ENCODE results near the gene MAD2L1. TPM values are rescaled to one million over a fixed set of nuclear protein-coding genes. Genes with fewer than 3 reads are reported as not detected.
"Not testable (repeated sequence)": the region's sequence is repeated elsewhere in the genome, so short reads cannot be mapped to it uniquely, and the experiment has no call there.

MAD2L1 gene
- total RNA-seq, 1 experiment from 2014 or later = 43.7 TPM

- H3K9me3 ChIP-seq (ENCODE audit: control insufficient read depth, insufficient read depth, low read depth, low read length) = no peaks in the 10 kb centered on the region
- TF ChIP-seq SIN3A (IDR thresholded peaks at IDR 0.05; ENCODE audit: borderline replicate concordance, insufficient read depth, low read depth, low read length) (no peak), POLR2AphosphoS5 (IDR thresholded peaks at IDR 0.05; ENCODE audit: low read depth, low read length) (no peak), REST (IDR thresholded peaks at IDR 0.05; ENCODE audit: insufficient read depth in 1 of 2, low read depth in 2 of 2, low read length in 1 of 2) (no peak), CTCF (IDR thresholded peaks at IDR 0.05) (no peak), TCF7L2 (IDR thresholded peaks at IDR 0.05; ENCODE audit: low read depth, low read length) (no peak)
- BruUV-seq (replicated peaks) = no TSS peak
- in situ Hi-C loops (cut with HindIII; ENCODE audit: low pct_unique_long_range_greater_than_20kb, low sequenced_read_pairs) = no loop called here
- H3K36me3 ChIP-seq (ENCODE audit: control insufficient read depth, insufficient read depth, low read length) = no peaks in the 10 kb centered on the region
- intact Hi-C loops (cut with micrococcal nuclease; ENCODE audit: unreplicated experiment) = no loop called here
- ChIA-PET POLR2A (no interaction called here), CTCF (no interaction called here)
- no peaks in the 10 kb centered on the region for H3K27me3 ChIP-seq (ENCODE audit: control insufficient read depth, insufficient read depth, low read length)
- DNase-seq (ENCODE audit: low read depth, low spot score) (no peak), ATAC-seq (no peak)
- H3K4me1 ChIP-seq (ENCODE audit: control insufficient read depth, insufficient read depth, low read length) = no peaks in the 10 kb centered on the region
- H3K27ac ChIP-seq (ENCODE audit: low read length) = no peak overlapping the region
- no peak overlapping the region for H3K4me3 ChIP-seq (ENCODE audit: low read depth in 2 of 2, low read length in 2 of 2)
These were observed 21.9 kb upstream of the MAD2L1 start for GRCh38 chr4:120088507-120088906.

GRCh38 chr4:120088066-120088465 is 21.4 kb upstream of the MAD2L1 start:
- H3K4me1 ChIP-seq (ENCODE audit: control insufficient read depth, insufficient read depth, low read length); H3K36me3 ChIP-seq (ENCODE audit: control insufficient read depth, insufficient read depth, low read length); BruUV-seq (replicated peaks); intact Hi-C loops (cut with micrococcal nuclease; ENCODE audit: unreplicated experiment); H3K27ac ChIP-seq (ENCODE audit: low read length); H3K9me3 ChIP-seq (ENCODE audit: control insufficient read depth, insufficient read depth, low read depth, low read length); H3K4me3 ChIP-seq (ENCODE audit: low read depth in 2 of 2, low read length in 2 of 2); DNase-seq (ENCODE audit: low read depth, low spot score); in situ Hi-C loops (cut with HindIII; ENCODE audit: low pct_unique_long_range_greater_than_20kb, low sequenced_read_pairs); H3K27me3 ChIP-seq (ENCODE audit: control insufficient read depth, insufficient read depth, low read length); POLR2A ChIA-PET; CTCF ChIA-PET; ATAC-seq: not testable (repeated sequence)

GRCh38 chr4:120085705-120086104 is 19.1 kb upstream of the MAD2L1 start:
- H3K27ac ChIP-seq (ENCODE audit: low read length) = no peak overlapping the region
- in situ Hi-C loops (cut with HindIII; ENCODE audit: low pct_unique_long_range_greater_than_20kb, low sequenced_read_pairs) (no loop called here), intact Hi-C loops (cut with micrococcal nuclease; ENCODE audit: unreplicated experiment) (no loop called here)
- H3K4me1 ChIP-seq (ENCODE audit: control insufficient read depth, insufficient read depth, low read length) = no peaks in the 10 kb centered on the region
- CTCF ChIA-PET = no interaction called here
- no peaks in the 10 kb centered on the region for H3K36me3 ChIP-seq (ENCODE audit: control insufficient read depth, insufficient read depth, low read length)
- BruUV-seq (replicated peaks) = no TSS peak
- H3K27me3 ChIP-seq (ENCODE audit: control insufficient read depth, insufficient read depth, low read length) = no peaks in the 10 kb centered on the region
- POLR2A ChIA-PET = no interaction called here
- H3K9me3 ChIP-seq (ENCODE audit: control insufficient read depth, insufficient read depth, low read depth, low read length) = no peaks in the 10 kb centered on the region
- no peak overlapping the region for H3K4me3 ChIP-seq (ENCODE audit: low read depth in 2 of 2, low read length in 2 of 2)
- DNase-seq (ENCODE audit: low read depth, low spot score) (no peak), ATAC-seq (no peak)
- TF ChIP-seq POLR2AphosphoS5 (IDR thresholded peaks at IDR 0.05; ENCODE audit: low read depth, low read length) = no peak
- no peak for TF ChIP-seq SIN3A (IDR thresholded peaks at IDR 0.05; ENCODE audit: borderline replicate concordance, insufficient read depth, low read depth, low read length)
- TF ChIP-seq CTCF (IDR thresholded peaks at IDR 0.05) = no peak
- no peak for TF ChIP-seq TCF7L2 (IDR thresholded peaks at IDR 0.05; ENCODE audit: low read depth, low read length)
- TF ChIP-seq REST (IDR thresholded peaks at IDR 0.05; ENCODE audit: insufficient read depth in 1 of 2, low read depth in 2 of 2, low read length in 1 of 2) = no peak

Data from Panc1 (cell line).